ENCODE measurements around the gene SSC5D. TPM values are rescaled to one million over a fixed set of nuclear protein-coding genes. Genes with fewer than 3 reads are reported as not detected.

The SSC5D gene
- total RNA-seq, 1 experiment from 2014 or later = 3.2 TPM

DNA sequence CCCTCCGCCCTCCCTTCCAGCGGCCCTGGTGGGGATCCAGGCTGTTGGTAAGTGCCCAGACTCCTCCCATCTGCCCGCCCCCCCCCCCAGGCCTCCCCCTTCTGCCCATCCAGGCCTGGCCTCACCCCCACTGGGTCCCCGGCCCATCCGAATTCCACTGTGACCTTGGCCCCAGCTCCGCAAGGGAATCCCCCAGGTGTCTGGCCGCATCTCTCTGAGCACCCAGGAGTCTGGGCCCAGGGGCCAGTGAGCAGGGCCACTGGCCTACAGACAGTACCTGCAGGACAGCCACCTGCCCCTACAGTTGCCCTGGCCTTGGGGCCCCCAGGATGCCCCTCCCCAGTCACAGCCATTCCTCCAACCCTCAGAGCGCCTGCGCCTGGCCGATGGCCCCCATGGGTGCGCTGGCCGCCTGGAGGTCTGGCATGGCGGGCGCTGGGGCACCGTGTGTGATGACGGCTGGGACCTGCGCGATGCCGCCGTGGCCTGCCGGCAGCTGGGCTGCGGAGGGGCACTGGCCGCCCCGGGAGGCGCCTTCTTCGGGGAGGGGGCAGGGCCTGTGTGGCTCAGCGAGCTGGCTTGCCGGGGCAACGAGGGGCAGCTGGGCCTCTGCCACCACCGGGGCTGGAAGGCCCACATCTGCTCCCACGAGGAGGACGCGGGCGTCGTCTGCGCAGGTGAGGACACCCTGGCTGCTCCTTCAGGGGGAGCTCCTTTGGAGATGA is 912 bp downstream of the SSC5D start:
- Histone ChIP-seq H3K79me2 (ENCODE audit: insufficient read depth, low read length) (no peaks in the 10 kb centered on the region), H2BK120ac (ENCODE audit: low read depth, low read length, poor library complexity, severe bottlenecking) (no peak overlapping the region), H3K18ac (ENCODE audit: insufficient read length, low read depth, low read length) (no peak overlapping the region), H3T11ph (ENCODE audit: low read length) (no peak overlapping the region), H2BK20ac (ENCODE audit: low read depth, low read length, poor library complexity, severe bottlenecking) (no peak overlapping the region), H2BK15ac (ENCODE audit: low read depth, low read length) (no peak overlapping the region), H3K4me2 (ENCODE audit: insufficient read depth, insufficient read length, low read length) (no peak overlapping the region), H3K14ac (ENCODE audit: insufficient read depth, low read length) (no peak overlapping the region), H3K9me3 (ENCODE audit: control insufficient read depth, low read depth, low read length) (no peaks in the 10 kb centered on the region), H3K23me2 (ENCODE audit: insufficient read length, low read depth, low read length, poor library complexity, severe bottlenecking) (peaks cover 8% of the 10 kb centered on the region), H4K91ac (ENCODE audit: insufficient read length, low read depth, low read length) (no peak overlapping the region), H4K5ac (ENCODE audit: insufficient read length, low read depth, low read length) (no peak overlapping the region), H2AK5ac (ENCODE audit: insufficient read length, low read length) (no peak overlapping the region), H4K8ac (replicated peaks; ENCODE audit: insufficient read length, low read depth, low read length) (no peak overlapping the region), H2BK12ac (ENCODE audit: insufficient read length, low read depth, low read length) (no peak overlapping the region), H3K56ac (ENCODE audit: insufficient read length, low read depth, low read length) (no peak overlapping the region), H2BK5ac (ENCODE audit: insufficient read length, low read length) (no peak overlapping the region), H3K4me1 (ENCODE audit: insufficient read depth, low read length) (peaks cover 3% of the 10 kb centered on the region), H3K27ac (ENCODE audit: insufficient read length, low read depth, low read length) (no peak overlapping the region), H3K79me1 (ENCODE audit: insufficient read depth, low read depth, low read length, poor library complexity, severe bottlenecking) (no peaks in the 10 kb centered on the region), H3K4ac (ENCODE audit: low read depth, low read length) (no peak overlapping the region), H2AFZ (ENCODE audit: low read length) (no peak overlapping the region), H3K9ac (ENCODE audit: extremely low read depth, insufficient read length, low read length) (no peak overlapping the region), H3K27me3 (ENCODE audit: insufficient read depth, low read length) (no peaks in the 10 kb centered on the region), H3K23ac (ENCODE audit: insufficient read length, low read depth, low read length) (no peak overlapping the region), H4K20me1 (ENCODE audit: control insufficient read depth, insufficient read depth, insufficient read length) (no peaks in the 10 kb centered on the region)
- Mint-ChIP-seq H3K4me3 (no peak overlapping the region), H3K27me3 (ENCODE audit: low read depth) (peaks cover 7% of the 10 kb centered on the region), H3K27ac (no peak overlapping the region), H3K4me1 (peaks cover 16 to 37% of the 10 kb centered on the region in 2 experiments), H3K36me3 (ENCODE audit: insufficient read depth in 1 of 3, low read depth in 3 of 3) (peaks cover 0 to 5% (median 0%) of the 10 kb centered on the region in 3 experiments; a peak in 3 of 7 replicates), H3K9me3 (no peaks in the 10 kb centered on the region)
- TF ChIP-seq, protein P1, sequence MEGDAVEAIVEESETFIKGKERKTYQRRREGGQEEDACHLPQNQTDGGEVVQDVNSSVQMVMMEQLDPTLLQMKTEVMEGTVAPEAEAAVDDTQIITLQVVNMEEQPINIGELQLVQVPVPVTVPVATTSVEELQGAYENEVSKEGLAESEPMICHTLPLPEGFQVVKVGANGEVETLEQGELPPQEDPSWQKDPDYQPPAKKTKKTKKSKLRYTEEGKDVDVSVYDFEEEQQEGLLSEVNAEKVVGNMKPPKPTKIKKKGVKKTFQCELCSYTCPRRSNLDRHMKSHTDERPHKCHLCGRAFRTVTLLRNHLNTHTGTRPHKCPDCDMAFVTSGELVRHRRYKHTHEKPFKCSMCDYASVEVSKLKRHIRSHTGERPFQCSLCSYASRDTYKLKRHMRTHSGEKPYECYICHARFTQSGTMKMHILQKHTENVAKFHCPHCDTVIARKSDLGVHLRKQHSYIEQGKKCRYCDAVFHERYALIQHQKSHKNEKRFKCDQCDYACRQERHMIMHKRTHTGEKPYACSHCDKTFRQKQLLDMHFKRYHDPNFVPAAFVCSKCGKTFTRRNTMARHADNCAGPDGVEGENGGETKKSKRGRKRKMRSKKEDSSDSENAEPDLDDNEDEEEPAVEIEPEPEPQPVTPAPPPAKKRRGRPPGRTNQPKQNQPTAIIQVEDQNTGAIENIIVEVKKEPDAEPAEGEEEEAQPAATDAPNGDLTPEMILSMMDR (conservative IDR thresholded peaks at IDR 0.05) = no peak
- DNase-seq = no peak
- no CpG with 5 or more reads among the region's 36 CpGs for WGBS (ENCODE audit: extremely low coverage, insufficient read length, low lambda C conversion rate)

Data from H9 (cell line).